ENCODE results near the gene GLTP.
A peak's percentile ranks its signal among the peaks of the same experiment; 100 is the strongest.
"Not testable (repeated sequence)": the region's sequence is repeated elsewhere in the genome, so short reads cannot be mapped to it uniquely, and the experiment has no call there.

GLTP gene

DNA sequence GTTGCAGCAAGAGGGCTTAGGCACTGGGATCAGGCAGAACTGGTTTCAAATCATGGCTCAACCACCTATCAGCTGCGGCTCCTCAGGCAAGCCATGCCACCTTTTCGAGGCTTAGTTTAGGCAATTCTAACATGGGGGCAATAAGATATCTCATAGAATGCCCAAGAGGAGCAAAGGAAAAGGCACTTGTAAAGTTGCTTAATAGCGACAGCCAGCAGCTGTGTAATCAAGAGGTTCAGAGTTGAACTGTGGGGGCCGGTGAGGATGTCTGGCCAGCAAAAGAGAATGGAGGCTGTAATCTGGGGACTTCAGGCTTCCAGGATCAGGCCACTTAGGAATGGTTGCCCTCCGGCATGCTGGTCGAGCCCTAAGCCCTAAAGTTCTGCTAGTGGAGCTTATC, 16.7 kb upstream of the GLTP start:
- Mint-ChIP-seq H3K4me1 (peaks cover 23% of the 10 kb centered on the region), H3K27ac (no peak overlapping the region), H3K9me3 (no peaks in the 10 kb centered on the region), H3K27me3 (ENCODE audit: low read depth) (peaks cover 7% of the 10 kb centered on the region), H3K36me3 (ENCODE audit: low read depth) (no peaks in the 10 kb centered on the region), H3K4me3 (peak overlapping the region in 2 of 3 experiments; percentile 38 to 52)
- TF ChIP-seq, protein P1, sequence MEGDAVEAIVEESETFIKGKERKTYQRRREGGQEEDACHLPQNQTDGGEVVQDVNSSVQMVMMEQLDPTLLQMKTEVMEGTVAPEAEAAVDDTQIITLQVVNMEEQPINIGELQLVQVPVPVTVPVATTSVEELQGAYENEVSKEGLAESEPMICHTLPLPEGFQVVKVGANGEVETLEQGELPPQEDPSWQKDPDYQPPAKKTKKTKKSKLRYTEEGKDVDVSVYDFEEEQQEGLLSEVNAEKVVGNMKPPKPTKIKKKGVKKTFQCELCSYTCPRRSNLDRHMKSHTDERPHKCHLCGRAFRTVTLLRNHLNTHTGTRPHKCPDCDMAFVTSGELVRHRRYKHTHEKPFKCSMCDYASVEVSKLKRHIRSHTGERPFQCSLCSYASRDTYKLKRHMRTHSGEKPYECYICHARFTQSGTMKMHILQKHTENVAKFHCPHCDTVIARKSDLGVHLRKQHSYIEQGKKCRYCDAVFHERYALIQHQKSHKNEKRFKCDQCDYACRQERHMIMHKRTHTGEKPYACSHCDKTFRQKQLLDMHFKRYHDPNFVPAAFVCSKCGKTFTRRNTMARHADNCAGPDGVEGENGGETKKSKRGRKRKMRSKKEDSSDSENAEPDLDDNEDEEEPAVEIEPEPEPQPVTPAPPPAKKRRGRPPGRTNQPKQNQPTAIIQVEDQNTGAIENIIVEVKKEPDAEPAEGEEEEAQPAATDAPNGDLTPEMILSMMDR (IDR thresholded peaks at IDR 0.05; ENCODE audit: unreplicated experiment in 3 of 3), result no peak

DNA sequence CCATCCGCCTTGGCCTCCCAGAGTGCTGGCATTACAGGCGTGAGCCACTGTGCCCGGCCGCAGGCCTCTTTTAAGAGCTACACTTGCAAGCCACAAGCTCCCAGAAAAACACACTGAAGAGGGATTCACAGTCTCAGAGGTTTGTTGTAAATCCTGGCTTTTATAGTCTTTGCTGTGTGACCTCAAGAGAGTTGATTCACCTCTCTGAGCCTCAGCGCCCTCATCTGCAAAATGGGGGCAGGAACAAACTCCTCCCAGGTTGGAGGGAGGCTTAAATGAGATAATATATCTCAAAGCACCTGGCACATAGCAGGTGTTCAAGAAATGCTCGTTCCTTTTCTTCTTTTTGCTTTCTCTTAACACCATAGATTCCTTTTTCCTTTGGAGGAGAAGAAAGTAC, 15.8 kb upstream of the GLTP start:
- Mint-ChIP-seq H3K36me3 (ENCODE audit: low read depth) (no peaks in the 10 kb centered on the region), H3K4me1 (peaks cover 15% of the 10 kb centered on the region), H3K4me3 (no peak overlapping the region), H3K27me3 (ENCODE audit: low read depth) (peaks cover 12% of the 10 kb centered on the region), H3K27ac (no peak overlapping the region), H3K9me3 (no peaks in the 10 kb centered on the region)
- TF ChIP-seq, protein P1 (IDR thresholded peaks at IDR 0.05; ENCODE audit: unreplicated experiment in 3 of 3), result no peak

DNA sequence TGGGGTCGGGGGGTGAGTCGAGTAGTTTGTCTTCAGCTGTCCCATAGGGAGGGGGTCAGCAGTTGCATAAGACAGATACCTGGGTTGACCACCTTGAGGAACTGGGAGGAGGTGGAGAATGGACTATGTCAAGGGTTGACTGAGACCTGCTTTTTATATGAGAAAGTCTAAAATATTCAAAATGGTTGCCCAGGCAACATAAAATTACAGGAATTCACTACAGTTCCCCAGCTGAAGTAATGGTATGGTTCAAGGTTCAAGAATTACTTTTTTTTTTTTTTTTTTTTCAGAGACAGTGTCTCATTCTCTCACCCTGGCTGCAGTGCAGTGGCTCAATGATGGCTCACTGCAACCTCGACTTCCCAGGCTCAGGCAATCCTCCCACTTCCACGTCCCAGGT, 14.6 kb upstream of the GLTP start:
- H3K36me3 Mint-ChIP-seq (ENCODE audit: low read depth), result no peaks in the 10 kb centered on the region
- peaks cover 2% of the 10 kb centered on the region for H3K4me1 Mint-ChIP-seq
- H3K9me3 Mint-ChIP-seq, result no peaks in the 10 kb centered on the region
- peaks cover 12% of the 10 kb centered on the region for H3K27me3 Mint-ChIP-seq (ENCODE audit: low read depth)
- TF ChIP-seq, protein P1 (IDR thresholded peaks at IDR 0.05; ENCODE audit: unreplicated experiment in 3 of 3), result no peak
- H3K4me3 Mint-ChIP-seq, result no peak overlapping the region
- no peak overlapping the region for H3K27ac Mint-ChIP-seq

DNA sequence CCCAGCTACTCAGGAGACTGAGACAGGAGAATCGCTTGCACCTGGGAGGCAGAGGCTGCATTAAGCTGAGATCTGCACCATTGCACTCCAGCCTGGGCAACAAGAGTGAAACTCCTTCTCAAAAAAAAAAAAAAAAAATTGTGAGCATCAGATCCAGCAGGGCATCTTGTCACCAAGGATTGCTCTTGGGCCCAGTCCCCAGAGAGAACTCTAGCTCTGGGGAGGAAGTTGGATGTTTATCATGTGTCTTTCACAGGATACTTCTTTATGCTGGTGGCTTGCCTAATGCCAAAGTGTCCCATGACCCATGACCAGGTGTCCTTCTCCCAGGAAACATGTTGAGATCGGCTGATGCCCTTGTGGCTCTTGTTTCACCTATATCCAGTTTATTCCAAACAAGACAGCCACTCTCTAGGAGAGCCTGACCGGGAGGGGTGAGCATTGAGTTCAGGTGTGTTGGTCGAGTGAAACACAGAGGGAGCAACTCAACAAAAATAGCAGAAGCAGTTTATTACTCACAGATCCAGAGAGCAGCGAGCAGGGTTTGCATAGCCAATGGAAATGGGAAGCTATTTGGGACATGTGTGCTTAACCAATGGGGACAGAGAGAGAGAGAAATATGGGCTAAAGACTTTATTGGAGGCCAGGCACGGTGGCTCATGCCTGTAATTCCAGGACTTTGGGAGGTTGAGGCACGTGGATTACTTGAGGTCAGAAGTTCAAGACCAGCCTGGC, 13.1 kb upstream of the GLTP start:
- no peaks in the 10 kb centered on the region for H3K9me3 Mint-ChIP-seq
- no peak overlapping the region for H3K27ac Mint-ChIP-seq
- H3K4me3 Mint-ChIP-seq, result no peak overlapping the region
- H3K36me3 Mint-ChIP-seq (ENCODE audit: low read depth), result no peaks in the 10 kb centered on the region
- peaks cover 16% of the 10 kb centered on the region for H3K27me3 Mint-ChIP-seq (ENCODE audit: low read depth)
- no peaks in the 10 kb centered on the region for H3K4me1 Mint-ChIP-seq
- TF ChIP-seq, protein P1 (IDR thresholded peaks at IDR 0.05; ENCODE audit: unreplicated experiment in 3 of 3), result no peak

DNA sequence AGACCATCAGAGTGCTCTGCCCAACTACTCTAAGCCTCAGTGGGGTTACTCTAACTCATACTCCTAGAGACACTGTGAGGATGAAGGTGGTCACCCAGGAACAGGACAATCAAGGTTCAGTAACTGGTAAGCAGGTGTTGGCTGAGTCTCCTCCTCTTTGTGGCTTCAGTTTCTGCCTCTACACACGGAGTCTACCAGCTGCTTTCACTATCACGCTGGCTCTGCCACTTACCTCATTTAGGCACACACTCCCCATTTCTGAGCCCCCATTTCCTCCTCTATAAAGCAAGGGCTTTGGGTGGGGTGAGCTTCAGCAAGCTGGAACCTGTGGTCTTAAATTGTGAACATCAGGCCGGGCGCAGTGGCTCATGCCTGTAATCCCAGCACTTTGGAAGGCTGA, 12.4 kb upstream of the GLTP start:
- no peaks in the 10 kb centered on the region for H3K9me3 Mint-ChIP-seq
- peaks cover 19% of the 10 kb centered on the region for H3K27me3 Mint-ChIP-seq (ENCODE audit: low read depth)
- TF ChIP-seq, protein P1 (IDR thresholded peaks at IDR 0.05; ENCODE audit: unreplicated experiment in 3 of 3), result no peak
- no peak overlapping the region for H3K27ac Mint-ChIP-seq
- H3K4me3 Mint-ChIP-seq, result no peak overlapping the region
- no peaks in the 10 kb centered on the region for H3K36me3 Mint-ChIP-seq (ENCODE audit: low read depth)
- no peaks in the 10 kb centered on the region for H3K4me1 Mint-ChIP-seq

DNA sequence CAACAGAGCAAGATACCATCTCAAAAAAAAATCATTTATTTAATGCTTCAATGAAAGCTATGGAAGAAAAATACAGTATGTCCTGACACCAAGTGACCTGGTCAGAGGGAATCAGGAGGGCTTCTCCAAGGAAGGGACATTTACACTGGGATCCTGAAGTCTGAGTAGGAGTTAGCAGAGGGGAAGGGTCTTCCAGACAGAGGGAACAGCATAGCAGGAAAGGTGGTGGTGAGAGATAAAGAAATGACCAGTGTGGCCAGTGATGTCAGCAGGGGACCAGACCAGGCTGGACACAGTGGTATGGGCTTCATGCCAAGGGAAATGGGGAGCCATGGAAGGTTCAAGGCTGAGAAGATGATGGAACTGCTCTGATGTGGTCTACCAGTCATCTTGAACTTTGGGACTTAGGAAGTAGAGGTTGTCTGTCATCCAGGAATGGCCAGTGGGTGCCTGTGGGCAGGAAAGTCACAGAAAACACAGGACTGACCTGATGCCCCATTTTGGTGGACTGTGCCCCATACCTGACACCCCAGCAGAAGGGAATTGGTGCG, 11.9 kb upstream of the GLTP start:
- Mint-ChIP-seq H3K9me3 (no peaks in the 10 kb centered on the region), H3K4me3 (no peak overlapping the region), H3K36me3 (ENCODE audit: low read depth) (no peaks in the 10 kb centered on the region), H3K4me1 (no peaks in the 10 kb centered on the region), H3K27me3 (ENCODE audit: low read depth) (peaks cover 19% of the 10 kb centered on the region), H3K27ac (no peak overlapping the region)
- TF ChIP-seq, protein P1 (IDR thresholded peaks at IDR 0.05; ENCODE audit: unreplicated experiment in 3 of 3), result no peak

DNA sequence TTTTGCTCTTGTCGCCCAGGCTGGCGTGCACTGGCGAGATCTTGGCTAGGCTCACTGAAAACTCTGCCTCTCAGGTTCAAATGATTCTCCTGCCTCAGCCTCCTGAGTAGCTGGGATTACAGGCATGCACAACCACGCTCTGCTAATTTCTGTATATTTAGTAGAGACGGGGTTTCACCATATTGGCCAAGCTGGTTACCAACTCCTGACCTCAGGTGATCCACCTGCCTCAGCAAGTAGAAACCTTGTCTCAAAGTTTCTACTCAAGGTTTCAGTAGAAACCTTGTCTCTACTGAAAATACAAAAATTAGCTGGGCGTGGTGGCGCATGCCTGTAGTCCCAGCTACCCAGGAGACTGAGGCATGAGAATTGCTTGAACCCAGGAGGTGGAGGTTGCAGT, 11.4 kb upstream of the GLTP start:
- not testable (repeated sequence) for H3K36me3 Mint-ChIP-seq (ENCODE audit: low read depth); H3K9me3 Mint-ChIP-seq; H3K4me1 Mint-ChIP-seq; H3K27ac Mint-ChIP-seq; H3K4me3 Mint-ChIP-seq
- H3K27me3 Mint-ChIP-seq (ENCODE audit: low read depth), result peaks cover 19% of the 10 kb centered on the region

Data from nephron (organoid).